Measurements from ENCODE around the gene KRTAP9-6. TPM values are rescaled to one million over a fixed set of nuclear protein-coding genes. Genes with fewer than 3 reads are reported as not detected.
"Not testable (repeated sequence)": the region's sequence is repeated elsewhere in the genome, so short reads cannot be mapped to it uniquely, and the experiment has no call there.

Gene KRTAP9-6
- total and polyA plus RNA-seq, 2 donors, result 0.02 TPM; not detected in 1

DNA sequence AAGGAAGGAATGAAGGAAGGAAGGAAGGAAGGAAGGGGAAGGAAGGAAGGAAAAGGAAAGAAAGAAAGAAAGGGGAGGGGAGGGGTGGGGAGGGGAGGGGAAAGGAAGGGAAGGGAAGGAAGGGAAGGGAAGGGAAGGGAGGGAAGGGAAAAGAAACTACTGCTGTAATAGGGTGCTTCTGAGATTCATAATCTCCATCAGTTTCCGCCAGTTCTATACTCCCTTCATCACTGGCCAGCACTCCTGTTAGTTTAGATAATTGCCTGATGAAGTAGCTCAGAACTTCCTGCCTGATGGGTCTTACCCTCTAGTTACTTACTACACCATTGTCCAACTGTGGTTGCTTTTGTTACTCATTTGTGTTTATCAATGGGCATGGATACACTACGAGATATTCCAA, 2.0 kb upstream of the KRTAP9-6 start:
- Histone ChIP-seq H3K27me3 (ENCODE audit: control insufficient read depth in 2 of 2, insufficient read depth in 1 of 2, low read length in 1 of 2) (no peaks in the 10 kb centered on the region), H3K4me3 (ENCODE audit: low read length in 2 of 2) (no peak overlapping the region), H3K27ac (ENCODE audit: low read depth in 1 of 2, low read length in 1 of 2) (no peak overlapping the region), H3K4me1 (ENCODE audit: control insufficient read depth in 2 of 2, insufficient read depth in 2 of 2, low read length in 2 of 2) (no peaks in the 10 kb centered on the region), H3K36me3 (ENCODE audit: control insufficient read depth in 2 of 2, insufficient read depth in 2 of 2, low read length in 1 of 2) (no peaks in the 10 kb centered on the region), H3K9me3 (ENCODE audit: control insufficient read depth in 2 of 2, insufficient read depth in 1 of 2, low read length in 1 of 2) (no peaks in the 10 kb centered on the region)
- no peak for DNase-seq (ENCODE audit: low read depth in 6 of 9, low spot score in 9 of 9)
- WGBS, result 95% methylated on average over 2 of the region's 2 CpGs

DNA sequence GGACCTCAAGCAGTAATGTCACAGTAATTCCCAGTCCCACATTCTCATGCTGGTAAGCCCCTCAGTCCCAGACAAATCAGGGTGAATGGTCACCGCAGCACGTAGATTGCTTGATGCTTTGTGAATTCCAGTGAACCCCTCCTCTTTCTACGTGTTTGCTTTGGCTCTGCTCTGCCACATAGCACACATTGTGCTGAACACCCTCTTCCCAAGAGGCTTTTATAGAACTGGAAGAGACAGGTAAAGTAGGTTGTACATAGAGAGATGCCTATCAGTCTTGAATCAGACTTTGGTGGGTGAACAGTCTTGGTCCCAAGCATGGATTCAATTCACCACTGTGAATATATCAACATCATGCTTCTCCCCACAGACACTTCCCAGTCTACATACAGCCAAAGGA, 579 bp upstream of the KRTAP9-6 start:
- H3K4me1 ChIP-seq (ENCODE audit: control insufficient read depth in 2 of 2, insufficient read depth in 2 of 2, low read length in 2 of 2), result no peaks in the 10 kb centered on the region
- DNase-seq (ENCODE audit: low read depth in 6 of 9, low spot score in 9 of 9), result no peak
- H3K36me3 ChIP-seq (ENCODE audit: control insufficient read depth in 2 of 2, insufficient read depth in 2 of 2, low read length in 1 of 2), result no peaks in the 10 kb centered on the region
- WGBS, result 94% methylated on average over 3 of the region's 3 CpGs
- H3K27ac ChIP-seq (ENCODE audit: low read depth in 1 of 2, low read length in 1 of 2), result no peak overlapping the region
- no peaks in the 10 kb centered on the region for H3K27me3 ChIP-seq (ENCODE audit: control insufficient read depth in 2 of 2, insufficient read depth in 1 of 2, low read length in 1 of 2)
- H3K9me3 ChIP-seq (ENCODE audit: control insufficient read depth in 2 of 2, insufficient read depth in 1 of 2, low read length in 1 of 2), result no peaks in the 10 kb centered on the region
- H3K4me3 ChIP-seq (ENCODE audit: low read length in 2 of 2), result no peak overlapping the region

DNA sequence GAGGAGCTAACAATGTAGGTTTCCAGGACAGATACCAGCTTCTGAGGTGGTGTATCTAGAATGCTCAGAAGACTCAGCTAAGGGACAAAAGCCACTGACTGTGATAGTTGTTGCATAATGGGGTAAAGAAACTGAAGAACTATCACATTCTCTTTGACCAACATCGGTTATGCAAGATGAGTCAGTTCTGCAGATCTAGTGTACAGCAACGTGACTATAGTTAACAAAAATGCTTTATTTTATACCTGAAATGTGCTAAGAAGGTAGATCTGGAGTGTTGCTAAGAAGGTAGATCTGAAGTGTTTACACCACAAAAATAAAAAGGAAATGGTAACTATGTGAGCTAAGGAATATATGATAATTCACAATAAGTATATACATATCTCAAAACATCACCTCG, 2.5 kb downstream of the KRTAP9-6 start:
- Histone ChIP-seq H3K36me3 (ENCODE audit: control insufficient read depth in 2 of 2, insufficient read depth in 2 of 2, low read length in 1 of 2) (no peaks in the 10 kb centered on the region), H3K27me3 (ENCODE audit: control insufficient read depth in 2 of 2, insufficient read depth in 1 of 2, low read length in 1 of 2) (no peaks in the 10 kb centered on the region), H3K27ac (ENCODE audit: low read depth in 1 of 2, low read length in 1 of 2) (no peak overlapping the region), H3K9me3 (ENCODE audit: control insufficient read depth in 2 of 2, insufficient read depth in 1 of 2, low read length in 1 of 2) (no peaks in the 10 kb centered on the region), H3K4me1 (ENCODE audit: control insufficient read depth in 2 of 2, insufficient read depth in 2 of 2, low read length in 2 of 2) (no peaks in the 10 kb centered on the region), H3K4me3 (ENCODE audit: low read length in 2 of 2) (no peak overlapping the region)
- DNase-seq (ENCODE audit: low read depth in 6 of 9, low spot score in 9 of 9), result no peak
- WGBS, result 93% methylated on average over 3 of the region's 3 CpGs

DNA sequence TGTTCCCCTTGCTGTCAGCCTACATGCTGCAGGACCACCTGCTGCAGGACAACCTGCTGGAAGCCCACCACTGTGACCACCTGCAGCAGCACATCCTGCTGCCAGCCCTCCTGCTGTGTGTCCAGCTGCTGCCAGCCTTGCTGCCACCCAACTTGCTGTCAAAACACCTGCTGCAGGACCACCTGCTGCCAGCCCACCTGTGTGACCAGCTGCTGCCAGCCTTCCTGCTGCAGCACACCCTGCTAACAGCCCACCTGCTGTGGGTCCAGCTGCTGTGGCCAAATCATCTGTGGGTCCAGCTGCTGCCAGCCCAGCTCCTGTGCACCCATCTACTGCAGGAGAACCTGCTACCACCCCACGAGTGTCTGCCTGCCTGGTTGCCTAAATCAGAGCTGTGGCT, 6.1 kb downstream of the KRTAP9-6 start:
- WGBS, result 95% methylated on average over 1 of the region's 1 CpG
- not testable (repeated sequence) for H3K36me3 ChIP-seq (ENCODE audit: control insufficient read depth in 2 of 2, insufficient read depth in 2 of 2, low read length in 1 of 2); H3K4me3 ChIP-seq (ENCODE audit: low read length in 2 of 2); H3K9me3 ChIP-seq (ENCODE audit: control insufficient read depth in 2 of 2, insufficient read depth in 1 of 2, low read length in 1 of 2); H3K4me1 ChIP-seq (ENCODE audit: control insufficient read depth in 2 of 2, insufficient read depth in 2 of 2, low read length in 2 of 2); H3K27ac ChIP-seq (ENCODE audit: low read depth in 1 of 2, low read length in 1 of 2); DNase-seq (ENCODE audit: low read depth in 6 of 9, low spot score in 9 of 9); H3K27me3 ChIP-seq (ENCODE audit: control insufficient read depth in 2 of 2, insufficient read depth in 1 of 2, low read length in 1 of 2)

DNA sequence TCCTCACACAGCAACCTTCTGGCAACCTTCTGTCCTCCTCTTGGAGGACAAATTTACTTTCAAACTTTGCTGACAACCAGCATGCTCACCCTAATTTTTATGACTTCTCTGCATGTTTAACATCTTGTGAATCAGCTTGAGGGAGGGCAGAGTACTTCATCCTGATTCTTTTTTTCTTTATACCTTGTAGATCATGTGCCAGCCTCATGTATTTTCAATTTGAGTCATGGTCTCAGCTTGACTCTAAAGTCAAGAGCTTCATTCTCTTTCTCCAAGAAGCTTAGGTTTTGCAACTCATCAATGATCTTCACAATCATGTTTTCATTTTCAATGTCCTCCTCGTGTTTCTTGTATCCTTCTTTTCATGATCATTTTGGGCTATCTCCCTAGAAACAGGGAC, 6.7 kb downstream of the KRTAP9-6 start:
- Histone ChIP-seq H3K4me1 (ENCODE audit: control insufficient read depth in 2 of 2, insufficient read depth in 2 of 2, low read length in 2 of 2) (no peaks in the 10 kb centered on the region), H3K27ac (ENCODE audit: low read depth in 1 of 2, low read length in 1 of 2) (no peak overlapping the region), H3K4me3 (ENCODE audit: low read length in 2 of 2) (no peak overlapping the region), H3K9me3 (ENCODE audit: control insufficient read depth in 2 of 2, insufficient read depth in 1 of 2, low read length in 1 of 2) (no peaks in the 10 kb centered on the region), H3K27me3 (ENCODE audit: control insufficient read depth in 2 of 2, insufficient read depth in 1 of 2, low read length in 1 of 2) (no peaks in the 10 kb centered on the region), H3K36me3 (ENCODE audit: control insufficient read depth in 2 of 2, insufficient read depth in 2 of 2, low read length in 1 of 2) (no peaks in the 10 kb centered on the region)
- 78% methylated on average over 1 of the region's 1 CpG for WGBS
- DNase-seq (ENCODE audit: low read depth in 6 of 9, low spot score in 9 of 9), result no peak

DNA sequence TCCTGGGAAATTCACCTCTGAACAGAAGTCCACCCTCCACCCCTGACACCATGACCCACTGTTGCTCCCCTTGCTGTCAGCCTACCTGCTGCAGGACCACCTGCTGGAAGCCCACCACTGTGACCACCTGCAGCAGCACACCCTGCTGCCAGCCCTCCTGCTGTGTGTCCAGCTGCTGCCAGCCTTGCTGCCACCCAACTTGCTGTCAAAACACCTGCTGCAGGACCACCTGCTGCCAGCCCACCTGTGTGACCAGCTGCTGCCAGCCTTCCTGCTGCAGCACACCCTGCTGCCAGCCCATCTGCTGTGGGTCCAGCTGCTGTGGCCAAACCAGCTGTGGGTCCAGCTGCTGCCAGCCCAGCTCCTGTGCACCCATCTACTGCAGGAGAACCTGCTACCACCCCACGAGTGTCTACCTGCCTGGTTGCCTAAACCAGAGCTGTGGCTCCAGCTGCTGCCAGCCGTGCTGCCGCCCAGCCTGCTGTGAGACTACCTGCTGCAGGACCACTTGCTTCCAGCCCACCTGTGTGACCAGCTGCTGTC, 10.5 kb downstream of the KRTAP9-6 start, which contains the start of gene KRTAP9-7:
Gene KRTAP9-7 (plus strand): TSS at position 51 of the 543 bp plus-strand sequence. CDS start 0 bp downstream, at position 51.
- H3K36me3 ChIP-seq (ENCODE audit: control insufficient read depth in 2 of 2, insufficient read depth in 2 of 2, low read length in 1 of 2); H3K4me1 ChIP-seq (ENCODE audit: control insufficient read depth in 2 of 2, insufficient read depth in 2 of 2, low read length in 2 of 2); H3K9me3 ChIP-seq (ENCODE audit: control insufficient read depth in 2 of 2, insufficient read depth in 1 of 2, low read length in 1 of 2); DNase-seq (ENCODE audit: low read depth in 6 of 9, low spot score in 9 of 9); H3K27me3 ChIP-seq (ENCODE audit: control insufficient read depth in 2 of 2, insufficient read depth in 1 of 2, low read length in 1 of 2); H3K27ac ChIP-seq (ENCODE audit: low read depth in 1 of 2, low read length in 1 of 2); H3K4me3 ChIP-seq (ENCODE audit: low read length in 2 of 2): not testable (repeated sequence)
- 93% methylated on average over 3 of the region's 3 CpGs for WGBS

DNA sequence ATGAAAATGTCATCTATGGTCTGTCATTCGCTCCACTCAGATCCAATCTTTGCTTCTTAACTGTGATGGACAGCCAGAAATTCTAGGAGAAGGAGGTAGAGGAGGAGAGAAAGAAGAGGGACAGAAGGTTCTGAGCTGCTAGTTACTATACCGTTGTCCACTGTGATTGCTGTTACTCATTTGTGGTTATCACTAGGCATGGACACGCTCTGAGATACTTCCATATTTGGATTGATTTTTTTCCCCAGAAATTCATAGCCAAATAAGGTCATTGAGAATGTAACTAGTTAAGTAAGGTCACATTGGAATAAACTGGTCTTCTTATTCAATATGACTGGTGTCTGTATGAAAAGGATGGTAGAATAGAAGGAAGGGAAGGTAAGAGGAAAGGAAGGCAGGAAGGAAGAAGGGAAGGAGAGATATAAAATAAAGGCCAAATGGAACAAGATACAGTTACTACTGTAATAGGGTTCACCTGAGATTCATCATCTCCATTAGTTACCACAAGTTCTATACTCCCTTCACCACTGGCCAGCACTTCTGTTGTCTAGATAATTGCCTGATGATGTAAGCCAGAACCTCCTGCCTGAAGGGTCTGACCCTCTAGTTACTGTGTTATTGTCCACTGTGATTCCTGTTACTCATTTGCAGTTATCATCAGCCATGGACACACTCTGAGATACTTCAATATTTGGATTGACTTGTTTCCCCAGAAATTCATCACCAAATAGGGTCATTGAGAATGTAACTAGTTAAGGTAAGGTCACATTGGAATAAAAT, 13.2 kb downstream of the KRTAP9-6 start:
- WGBS, result 96% methylated on average over 3 of the region's 3 CpGs

DNA sequence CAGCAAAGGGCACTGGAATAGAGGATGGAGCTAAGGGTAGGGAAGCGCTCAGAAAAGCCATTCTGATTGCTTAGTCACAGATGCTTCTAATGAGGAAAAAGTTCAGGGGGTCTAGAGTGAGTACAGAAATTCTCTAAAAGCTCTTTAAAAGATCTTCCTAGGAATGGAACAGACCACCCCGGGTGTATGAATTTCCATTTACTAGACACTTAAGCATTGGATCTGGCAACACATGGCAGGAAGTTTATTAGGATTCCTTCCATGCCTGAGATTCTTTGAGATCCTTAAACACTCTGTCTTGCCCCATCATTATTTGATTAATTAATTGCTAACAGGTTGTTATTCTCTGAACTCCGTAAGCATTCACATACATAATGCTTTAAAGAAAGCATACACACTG, 18.9 kb downstream of the KRTAP9-6 start:
- Histone ChIP-seq H3K9me3 (ENCODE audit: control insufficient read depth in 2 of 2, insufficient read depth in 1 of 2, low read length in 1 of 2) (no peaks in the 10 kb centered on the region), H3K36me3 (ENCODE audit: control insufficient read depth in 2 of 2, insufficient read depth in 2 of 2, low read length in 1 of 2) (no peaks in the 10 kb centered on the region), H3K4me1 (ENCODE audit: control insufficient read depth in 2 of 2, insufficient read depth in 2 of 2, low read length in 2 of 2) (no peaks in the 10 kb centered on the region), H3K4me3 (ENCODE audit: low read length in 2 of 2) (no peak overlapping the region), H3K27me3 (ENCODE audit: control insufficient read depth in 2 of 2, insufficient read depth in 1 of 2, low read length in 1 of 2) (no peaks in the 10 kb centered on the region), H3K27ac (ENCODE audit: low read depth in 1 of 2, low read length in 1 of 2) (no peak overlapping the region)
- 91% methylated on average over 3 of the region's 3 CpGs for WGBS
- DNase-seq (ENCODE audit: low read depth in 6 of 9, low spot score in 9 of 9), result no peak

More for the DNA sequence above, 13.2 kb downstream of the KRTAP9-6 start:
- H3K4me1 ChIP-seq (ENCODE audit: control insufficient read depth in 2 of 2, insufficient read depth in 2 of 2, low read length in 2 of 2), result no peaks in the 10 kb centered on the region
- H3K27me3 ChIP-seq (ENCODE audit: control insufficient read depth in 2 of 2, insufficient read depth in 1 of 2, low read length in 1 of 2), result no peaks in the 10 kb centered on the region
- no peaks in the 10 kb centered on the region for H3K9me3 ChIP-seq (ENCODE audit: control insufficient read depth in 2 of 2, insufficient read depth in 1 of 2, low read length in 1 of 2)
- H3K4me3 ChIP-seq (ENCODE audit: low read length in 2 of 2), result no peak overlapping the region
- H3K27ac ChIP-seq (ENCODE audit: low read depth in 1 of 2, low read length in 1 of 2), result no peak overlapping the region
- no peaks in the 10 kb centered on the region for H3K36me3 ChIP-seq (ENCODE audit: control insufficient read depth in 2 of 2, insufficient read depth in 2 of 2, low read length in 1 of 2)
- no peak for DNase-seq (ENCODE audit: low read depth in 6 of 9, low spot score in 9 of 9)

DNA sequence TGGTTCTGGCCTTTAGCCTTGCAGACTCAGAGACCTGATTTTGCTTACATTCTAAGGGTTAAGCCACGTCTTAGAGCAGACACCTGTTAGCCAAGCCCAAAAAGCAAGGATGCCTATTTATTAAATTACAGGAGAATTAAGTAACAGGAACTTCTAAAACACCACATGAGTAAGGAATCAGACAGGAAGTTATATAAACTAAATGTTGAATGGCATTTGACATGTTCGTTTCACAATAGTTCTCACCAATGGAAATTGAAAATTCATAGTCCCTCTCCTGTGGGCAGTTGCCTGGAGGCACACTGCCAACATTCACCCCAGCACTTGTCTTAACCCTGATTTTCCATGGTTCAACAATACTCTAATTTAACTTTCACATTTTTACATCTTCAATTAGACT, 19.4 kb downstream of the KRTAP9-6 start:
- DNase-seq (ENCODE audit: low read depth in 6 of 9, low spot score in 9 of 9), result no peak
- no peaks in the 10 kb centered on the region for H3K27me3 ChIP-seq (ENCODE audit: control insufficient read depth in 2 of 2, insufficient read depth in 1 of 2, low read length in 1 of 2)
- H3K9me3 ChIP-seq (ENCODE audit: control insufficient read depth in 2 of 2, insufficient read depth in 1 of 2, low read length in 1 of 2), result no peaks in the 10 kb centered on the region
- H3K4me1 ChIP-seq (ENCODE audit: control insufficient read depth in 2 of 2, insufficient read depth in 2 of 2, low read length in 2 of 2), result no peaks in the 10 kb centered on the region
- no peak overlapping the region for H3K4me3 ChIP-seq (ENCODE audit: low read length in 2 of 2)
- no peak overlapping the region for H3K27ac ChIP-seq (ENCODE audit: low read depth in 1 of 2, low read length in 1 of 2)
- H3K36me3 ChIP-seq (ENCODE audit: control insufficient read depth in 2 of 2, insufficient read depth in 2 of 2, low read length in 1 of 2), result no peaks in the 10 kb centered on the region
- WGBS, result 15% methylated on average over 2 of the region's 2 CpGs

All from thymus (tissue), 11 donors.